ELF-1 (cell line): ENCODE data around the gene MFAP3L.
"Not testable (repeated sequence)": the region's sequence is repeated elsewhere in the genome, so short reads cannot be mapped to it uniquely, and the experiment has no call there.

Experiments used
- DNase-seq: peaks from one replicate; pipeline ENCODE4 v3.0.0-alpha.2; 2016; ENCODE audit warnings: low read depth, low spot score

The MFAP3L gene

GRCh38 chr4:169987327-169988228 lies 38.6 kb downstream of the MFAP3L start:
- DNase-seq: no peak

GRCh38 chr4:169986369-169986768 lies 39.8 kb downstream of the MFAP3L start:
- no peak for DNase-seq

GRCh38 chr4:169985881-169986280 lies 40.3 kb downstream of the MFAP3L start:
- no peak for DNase-seq

DNA sequence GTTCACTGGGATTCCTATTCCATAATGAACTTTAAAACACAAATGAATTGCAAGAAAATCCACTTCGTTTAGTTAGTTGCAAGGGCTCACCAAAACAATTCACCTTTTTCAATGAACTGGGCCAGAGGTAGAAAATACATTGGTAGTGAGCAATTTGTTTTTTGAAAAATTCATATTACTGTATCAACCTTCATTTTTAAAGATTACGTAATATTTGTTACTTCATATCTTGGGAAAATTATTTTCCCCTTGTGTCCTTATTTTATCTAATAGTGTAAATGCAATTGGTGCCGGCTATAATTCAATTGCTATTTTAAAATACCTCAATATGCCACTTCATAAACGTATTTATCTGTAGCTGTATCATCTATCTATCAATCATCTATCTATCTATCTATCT lies 41.5 kb downstream of the MFAP3L start:
- DNase-seq: no peak

- no peak for DNase-seq
These were observed 42.0 kb downstream of the MFAP3L start for GRCh38 chr4:169984173-169984572.

GRCh38 chr4:169976951-169977350 lies 49.2 kb downstream of the MFAP3L start:
- DNase-seq: peak; percentile 55

- DNase-seq: no peak
These were observed 50.1 kb downstream of the MFAP3L start for GRCh38 chr4:169975838-169976796.

- DNase-seq: no peak
These were observed 50.9 kb downstream of the MFAP3L start for GRCh38 chr4:169975131-169975837.

DNA sequence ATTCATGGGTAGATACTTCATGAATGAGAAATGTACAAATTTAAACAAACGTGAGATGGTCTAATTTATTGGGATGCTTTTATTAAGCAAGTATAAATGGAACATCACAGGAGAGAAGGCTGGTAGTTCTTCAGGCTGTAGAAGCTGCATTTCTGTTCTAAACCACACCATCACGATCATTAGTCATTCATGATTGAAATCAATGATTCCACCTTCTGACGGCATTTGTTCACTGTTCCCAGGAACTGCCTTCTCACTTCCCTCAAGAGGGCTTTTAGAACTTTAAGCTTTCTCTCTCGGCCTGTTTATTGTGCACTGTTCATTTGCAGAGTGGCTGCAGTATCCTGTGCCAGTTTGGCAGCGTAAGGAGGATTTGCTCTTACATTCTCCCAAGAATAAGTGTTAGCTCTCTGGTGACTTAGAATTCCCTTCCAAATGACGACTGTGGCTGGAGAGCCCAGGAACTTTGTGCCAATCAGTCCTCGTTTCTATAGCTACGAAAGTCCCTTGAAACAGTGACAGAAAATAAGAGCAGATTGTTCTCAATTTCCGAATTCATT lies 54.7 kb downstream of the MFAP3L start:
- no peak for DNase-seq

DNA sequence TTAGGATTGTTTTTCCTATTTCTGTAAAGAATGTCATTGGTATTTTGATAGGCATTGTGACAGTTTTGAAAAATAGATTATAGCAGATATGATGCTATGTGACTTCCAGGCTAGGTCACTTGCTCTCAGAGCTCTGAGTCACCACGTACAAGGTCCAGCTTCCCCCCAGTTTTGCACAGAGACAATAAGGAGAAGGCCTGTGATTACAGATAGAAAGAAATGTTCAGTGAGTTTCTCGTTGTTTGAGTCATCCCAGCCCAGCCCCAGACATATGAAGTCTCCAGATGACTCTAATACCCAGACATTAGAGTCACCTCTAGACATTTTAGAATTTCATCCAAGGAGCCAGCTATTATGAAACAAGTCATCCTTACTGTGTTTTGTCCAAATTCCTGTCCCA lies 57.2 kb downstream of the MFAP3L start:
- DNase-seq: no peak

DNA sequence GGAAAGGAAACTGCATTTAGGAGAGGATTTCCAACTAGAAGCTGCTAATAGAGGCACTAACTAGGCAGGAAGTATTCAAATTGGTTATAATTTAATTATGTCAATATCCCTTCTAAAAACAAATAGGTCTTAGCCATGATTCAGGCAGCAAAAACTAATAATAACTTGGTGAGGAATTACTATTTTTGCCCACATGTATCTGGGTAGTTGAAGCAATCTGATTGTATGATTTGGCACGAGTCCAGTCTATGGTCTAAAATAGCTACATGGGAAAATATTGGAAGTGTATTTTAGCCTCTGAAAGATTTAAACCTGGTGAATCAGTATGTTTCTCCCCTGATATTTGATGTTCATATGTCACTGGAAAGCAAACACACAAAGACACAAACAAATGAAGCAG lies 62.2 kb downstream of the MFAP3L start:
- no peak for DNase-seq

DNA sequence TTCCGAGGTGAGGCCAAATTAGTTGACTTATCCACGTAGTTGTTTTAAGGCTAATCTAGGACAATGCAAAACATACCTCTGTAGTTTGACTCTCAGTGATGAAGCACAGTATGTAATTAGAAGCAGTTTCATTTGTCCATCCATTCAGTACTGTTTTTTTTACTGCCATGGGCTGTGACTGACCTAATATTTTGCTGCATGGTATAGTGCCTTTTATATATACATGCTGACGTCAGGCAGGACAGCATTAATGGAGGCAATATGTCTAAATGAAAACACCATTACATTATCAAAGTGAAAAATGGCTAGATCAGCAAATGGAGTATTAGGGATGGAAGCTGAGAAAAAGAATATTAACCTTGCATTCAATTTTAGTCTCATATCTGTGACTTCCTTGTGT lies 66.9 kb downstream of the MFAP3L start:
- no peak for DNase-seq

DNA sequence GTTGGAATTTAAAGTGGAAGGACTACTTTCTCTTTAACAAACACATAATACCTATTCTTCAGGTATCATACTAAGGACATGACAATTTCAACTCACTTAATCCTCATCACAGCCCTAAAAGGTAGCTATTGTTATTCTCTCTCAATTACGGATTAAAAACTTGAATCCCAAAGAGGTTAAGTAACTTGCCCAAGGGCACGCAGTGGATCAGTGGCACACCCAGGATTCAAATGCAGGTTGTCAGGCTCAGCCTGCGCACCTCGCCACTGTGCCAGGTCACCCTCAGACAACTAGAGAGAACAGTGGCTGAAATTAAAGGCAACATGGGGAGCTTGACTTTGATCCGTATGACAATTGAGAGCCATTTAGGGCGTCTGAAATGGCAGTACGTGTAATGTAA lies 67.6 kb downstream of the MFAP3L start:
- DNase-seq: no peak

- DNase-seq: peak; percentile 47
These were observed 68.4 kb downstream of the MFAP3L start for GRCh38 chr4:169957785-169958184.

GRCh38 chr4:169956091-169956843 lies 69.9 kb downstream of the MFAP3L start:
- DNase-seq: no peak

DNA sequence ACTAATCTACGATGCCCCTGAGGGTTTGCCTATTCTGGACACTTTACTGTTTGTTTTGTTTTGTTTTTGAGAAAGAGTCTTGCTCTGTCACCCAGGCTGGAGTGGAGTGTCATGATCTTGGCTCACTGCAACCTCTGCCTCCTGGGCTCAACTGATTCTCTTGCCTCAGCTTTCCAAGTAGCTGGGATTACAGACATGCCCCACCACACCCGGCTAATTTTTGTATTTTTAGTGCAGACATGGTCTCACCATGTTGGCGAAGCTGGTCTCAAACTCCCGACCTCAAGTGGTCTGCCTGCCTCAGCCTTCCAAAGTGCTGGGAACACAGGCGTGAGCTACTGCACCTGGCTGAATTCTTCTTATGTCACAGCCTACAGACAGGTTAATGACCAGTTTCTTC lies 70.7 kb downstream of the MFAP3L start:
- no peak for DNase-seq

DNA sequence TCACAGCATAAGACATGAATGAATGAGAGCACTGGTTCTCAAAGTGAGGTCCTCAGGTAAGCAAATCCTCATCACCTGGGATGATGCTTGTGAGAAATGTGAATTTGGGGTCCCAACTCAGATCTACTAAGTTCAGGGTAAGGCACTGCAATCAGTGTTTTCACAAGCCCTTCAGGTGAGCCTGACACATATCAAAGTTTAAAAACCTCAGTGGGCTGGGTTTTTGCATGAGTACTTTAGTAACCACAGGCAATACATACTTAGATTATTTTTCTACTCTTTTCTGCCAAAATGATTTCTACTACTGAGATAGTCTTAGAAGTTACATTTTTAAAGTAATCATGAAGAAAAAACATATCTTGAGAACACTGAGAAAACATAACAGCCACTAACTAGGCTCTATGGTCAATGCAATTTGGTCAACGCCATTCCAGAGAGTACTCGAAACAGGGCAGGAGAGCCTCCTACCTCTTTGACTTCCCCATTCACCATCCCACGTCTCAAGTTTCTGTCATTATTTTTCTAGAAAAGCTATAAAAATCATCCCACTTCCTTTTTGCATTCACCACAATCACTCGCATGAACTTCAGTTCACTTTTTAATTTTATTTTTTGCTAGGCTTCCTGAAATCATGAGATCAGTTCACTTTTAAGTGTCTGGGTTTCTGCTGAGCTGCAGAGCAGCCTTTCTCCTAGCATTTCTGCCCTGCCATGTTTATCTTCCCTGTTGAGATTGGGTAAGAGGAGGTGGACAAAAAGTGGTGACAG lies 73.8 kb downstream of the MFAP3L start:
- DNase-seq: no peak

GRCh38 chr4:169948271-169948670 lies 77.9 kb downstream of the MFAP3L start:
- no peak for DNase-seq

- no peak for DNase-seq
These were observed 80.6 kb downstream of the MFAP3L start for GRCh38 chr4:169945636-169946035.

DNA sequence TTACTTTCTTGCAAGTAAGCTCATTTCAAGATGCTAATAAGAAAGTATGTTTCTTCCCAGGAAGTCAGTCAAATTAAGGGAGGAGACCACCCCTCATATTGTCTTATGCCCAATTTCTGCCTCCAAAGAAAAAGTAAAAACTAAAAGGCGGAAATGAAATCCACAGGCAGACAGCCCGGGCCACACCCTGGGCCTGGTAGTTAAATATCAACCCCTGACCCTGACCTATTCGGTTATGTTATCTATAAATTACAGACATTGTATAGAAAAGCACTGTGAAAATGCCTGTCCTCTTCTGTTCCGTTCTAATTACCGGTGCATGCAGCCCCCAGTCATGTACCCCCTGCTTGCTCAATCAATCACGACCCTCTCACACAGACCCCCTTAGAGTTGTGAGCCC lies 82.6 kb downstream of the MFAP3L start:
- DNase-seq: not testable (repeated sequence)
